Right atrium auricular region (tissue), 2 donors: ENCODE measurements around the gene NOPCHAP1. TPM values are rescaled to one million over a fixed set of nuclear protein-coding genes. Genes with fewer than 3 reads are reported as not detected.

Experiments
- DNase-seq: peaks from one replicate; pipeline ENCODE4 v3.0.0-alpha.2; 2019; ENCODE audit warnings: low spot score
- H3K27ac ChIP-seq, 2 donors: fragments of 200-600 bp; sonication (generic); 1 replicate in 1 of 2; 2 replicates in 1 of 2; pipeline ENCODE4 v1.5.1; 2016 to 2019
- H3K27me3 ChIP-seq, 2 donors: fragments of 200-600 bp; sonication (generic); one replicate each; pipeline versions ENCODE4 v1.5.1 to v1.6.0; 2017 to 2019
- H3K36me3 ChIP-seq: fragments of 200-600 bp; sonication (generic); one replicate; pipeline ENCODE4 v1.5.1; 2016
- H3K4me1 ChIP-seq, 2 donors: fragments of 200-600 bp; sonication (generic); one replicate each; pipeline versions ENCODE4 v1.5.1 to v1.6.0; 2017 to 2019
- H3K4me3 ChIP-seq, 2 donors: fragments of 200-600 bp; sonication (generic); 1 replicate in 1 of 2; 2 replicates in 1 of 2; pipeline ENCODE4 v1.5.1; 2017 to 2019; ENCODE audit warnings: mild to moderate bottlenecking in 1 of 2, moderate library complexity in 1 of 2
- H3K9me3 ChIP-seq, 2 donors: fragments of 200-600 bp; sonication (generic); one replicate each; pipeline ENCODE4 v1.5.1; 2019
- CTCF ChIP-seq, 2 donors: fragments of 200-600 bp; sonication (generic); IDR thresholded peaks; one replicate each; pipeline ENCODE4 v1.5.1; 2019; ENCODE audit warnings: antibody characterized with exemption in 2 of 2
- total RNA-seq, 2 donors: library from RNA; depleted of rRNA; stranded (reverse); fragments of >200 nt; gene quantifications; one replicate each; pipeline ENCODE4 v1.1.0, GENCODE V29; 2016

Gene NOPCHAP1
- total RNA-seq, 2 donors from 2014 or later, result 1.9 to 3.7 TPM

GRCh38 chr12:105015543-105015942 is 29.4 kb downstream of the NOPCHAP1 start:
- peaks cover 15% of the 10 kb centered on the region for H3K36me3 ChIP-seq

GRCh38 chr12:105018012-105018411 is 31.9 kb downstream of the NOPCHAP1 start:
- Histone ChIP-seq H3K36me3 (peaks cover 9% of the 10 kb centered on the region), H3K27ac (no peak overlapping the region), H3K27me3 (no peaks in the 10 kb centered on the region), H3K4me1 (no peaks in the 10 kb centered on the region), H3K9me3 (no peaks in the 10 kb centered on the region), H3K4me3 (no peak overlapping the region)
- TF ChIP-seq CTCF (IDR thresholded peaks at IDR 0.05), result no peak
- no peak for DNase-seq

More at GRCh38 chr12:105015543-105015942, 29.4 kb downstream of the NOPCHAP1 start:
- Histone ChIP-seq H3K27me3 (no peaks in the 10 kb centered on the region), H3K4me1 (no peaks in the 10 kb centered on the region), H3K27ac (no peak overlapping the region), H3K4me3 (no peak overlapping the region), H3K9me3 (no peaks in the 10 kb centered on the region)
- DNase-seq, result no peak
- no peak for TF ChIP-seq CTCF (IDR thresholded peaks at IDR 0.05)

GRCh38 chr12:105018776-105019175 is 32.7 kb downstream of the NOPCHAP1 start:
- Histone ChIP-seq H3K36me3 (peaks cover 5% of the 10 kb centered on the region), H3K4me1 (no peaks in the 10 kb centered on the region), H3K9me3 (no peaks in the 10 kb centered on the region), H3K4me3 (no peak overlapping the region), H3K27me3 (no peaks in the 10 kb centered on the region), H3K27ac (no peak overlapping the region)
- no peak for TF ChIP-seq CTCF (IDR thresholded peaks at IDR 0.05)
- no peak for DNase-seq

- Histone ChIP-seq H3K4me3 (no peak overlapping the region), H3K36me3 (peaks cover 5% of the 10 kb centered on the region), H3K27ac (no peak overlapping the region), H3K27me3 (no peaks in the 10 kb centered on the region), H3K4me1 (peaks cover 0 to 9% of the 10 kb centered on the region in 2 donors), H3K9me3 (no peaks in the 10 kb centered on the region)
- TF ChIP-seq CTCF (IDR thresholded peaks at IDR 0.05), result no peak
- no peak for DNase-seq
Measured at GRCh38 chr12:105020241-105020962, 34.3 kb downstream of the NOPCHAP1 start.

- TF ChIP-seq CTCF (IDR thresholded peaks at IDR 0.05), result no peak
- peak overlapping the region; percentile 28 to 62 for H3K27ac ChIP-seq
- H3K4me3 ChIP-seq, result no peak overlapping the region
- no peaks in the 10 kb centered on the region for H3K36me3 ChIP-seq
- no peaks in the 10 kb centered on the region for H3K9me3 ChIP-seq
- no peaks in the 10 kb centered on the region for H3K27me3 ChIP-seq
- H3K4me1 ChIP-seq, result peaks cover 0 to 16% of the 10 kb centered on the region in 2 donors
- no peak for DNase-seq
Measured at GRCh38 chr12:105024928-105025327, 38.8 kb downstream of the NOPCHAP1 start.

- DNase-seq, result peak; percentile 70
- Histone ChIP-seq H3K27me3 (no peaks in the 10 kb centered on the region), H3K4me1 (peaks cover 0 to 16% of the 10 kb centered on the region in 2 donors), H3K9me3 (no peaks in the 10 kb centered on the region), H3K27ac (peak overlapping the region; percentile 28 to 62), H3K4me3 (no peak overlapping the region), H3K36me3 (no peaks in the 10 kb centered on the region)
- no peak for TF ChIP-seq CTCF (IDR thresholded peaks at IDR 0.05)
Measured at GRCh38 chr12:105025890-105026289, 39.8 kb downstream of the NOPCHAP1 start.
